AG09309 (cell line): ENCODE data around the gene ZNHIT3.
"Not testable (repeated sequence)": the region's sequence is repeated elsewhere in the genome, so short reads cannot be mapped to it uniquely, and the experiment has no call there.

Experiments used
- DNase-seq: peaks from one replicate; pipeline ENCODE4 v3.0.0-alpha.2; 2010; ENCODE audit warnings: low read depth
- H3K4me3 ChIP-seq: 2 replicates; pipeline ENCODE4 v1.5.1; 2011; ENCODE audit warnings: mild to moderate bottlenecking, low read depth, low read length, moderate library complexity; ENCODE audit not compliant: control insufficient read depth
- CTCF ChIP-seq: IDR thresholded peaks from 2 replicates; pipeline ENCODE4 v1.5.1; 2011; ENCODE audit warnings: mild to moderate bottlenecking, low read depth, low read length, inconsistent platforms; ENCODE audit not compliant: insufficient read depth, control insufficient read depth; ENCODE audit errors: missing control alignments

Gene ZNHIT3

DNA sequence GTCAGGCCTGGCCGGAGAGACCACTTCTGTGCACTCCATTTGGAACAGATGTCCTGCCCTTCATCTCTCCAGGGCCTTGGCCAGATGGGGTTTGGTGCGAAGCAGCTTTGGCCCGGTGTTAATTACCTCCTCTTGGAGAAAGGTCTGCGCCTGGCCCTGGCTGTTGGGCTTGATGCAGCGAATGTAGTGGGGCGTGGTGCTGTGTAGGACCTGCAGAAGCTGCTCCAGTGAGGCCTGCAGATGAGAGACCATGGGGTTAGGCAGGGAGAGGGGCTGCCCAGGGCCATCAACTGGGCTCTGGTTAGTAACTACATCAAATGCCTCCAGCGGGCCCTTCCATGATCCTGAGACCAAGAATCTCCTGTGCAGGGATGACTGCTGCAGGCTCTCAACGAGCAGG is 18.7 kb downstream of the ZNHIT3 start:
- H3K4me3 ChIP-seq: no peak overlapping the region
- DNase-seq: no peak
- no peak for TF ChIP-seq CTCF

- no peak for DNase-seq
- no peak for TF ChIP-seq CTCF
Measured at GRCh38 chr17:36506249-36506826, 19.9 kb downstream of the ZNHIT3 start.

GRCh38 chr17:36506831-36507230 is 20.4 kb downstream of the ZNHIT3 start:
- no peak for TF ChIP-seq CTCF
- no peak overlapping the region for H3K4me3 ChIP-seq
- DNase-seq: no peak

More at GRCh38 chr17:36506249-36506826, 19.9 kb downstream of the ZNHIT3 start:
- no peak overlapping the region for H3K4me3 ChIP-seq

GRCh38 chr17:36507266-36507665 is 20.8 kb downstream of the ZNHIT3 start:
- no peak for TF ChIP-seq CTCF
- no peak overlapping the region for H3K4me3 ChIP-seq
- no peak for DNase-seq

DNA sequence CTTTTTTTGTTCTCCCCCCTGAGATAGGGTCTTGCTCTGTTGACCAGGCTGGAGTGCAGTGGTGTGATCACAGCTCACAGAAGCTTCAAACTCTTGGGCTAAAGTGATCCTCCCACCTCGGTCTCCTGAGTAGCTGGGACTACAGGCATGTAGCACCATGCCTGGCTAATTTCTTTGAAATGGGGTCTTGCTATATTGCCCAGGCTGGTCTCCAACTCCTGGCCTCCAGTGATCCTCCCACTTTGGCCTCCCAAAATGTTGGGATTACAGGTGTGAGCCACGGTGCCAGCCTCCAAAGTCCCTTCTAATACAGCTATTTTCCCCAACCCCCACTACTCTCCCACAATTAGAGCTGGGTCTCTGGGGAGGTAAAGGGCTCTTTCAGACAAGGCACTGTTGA is 22.0 kb downstream of the ZNHIT3 start:
- H3K4me3 ChIP-seq, DNase-seq: not testable (repeated sequence)

DNA sequence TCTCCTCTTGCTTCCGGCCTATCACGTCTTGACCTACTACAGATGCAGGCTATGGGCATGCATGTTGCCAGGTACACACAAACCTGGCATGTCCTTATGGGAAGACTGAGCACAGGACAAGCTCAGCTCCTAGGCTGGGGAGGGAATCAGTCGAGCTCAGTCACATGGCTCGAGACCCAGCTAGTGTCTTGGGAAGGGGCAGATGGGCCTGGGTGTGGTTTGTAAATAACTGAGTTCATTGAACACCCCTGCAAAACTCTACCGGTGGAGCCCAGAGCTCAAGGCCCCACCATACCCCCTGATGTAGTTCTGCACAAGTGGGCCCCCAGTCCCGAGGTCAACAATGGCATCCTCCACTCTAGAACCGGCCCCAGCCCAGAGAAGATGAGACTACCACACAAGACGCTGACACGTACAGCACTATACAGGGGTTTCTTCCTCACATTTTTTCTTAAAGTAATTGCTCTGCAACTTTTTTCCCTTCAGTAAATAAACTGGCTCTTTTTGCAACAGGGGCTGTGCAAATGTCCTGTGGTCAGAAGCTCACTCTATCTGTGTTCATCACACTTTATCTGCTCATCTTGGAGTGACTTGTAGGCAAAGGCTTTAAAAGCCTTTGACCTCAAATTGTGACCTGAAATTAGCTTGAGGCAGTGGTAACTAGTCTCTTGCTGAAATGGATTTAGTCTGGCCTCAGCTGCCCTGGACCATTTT is 22.9 kb downstream of the ZNHIT3 start:
- H3K4me3 ChIP-seq: no peak overlapping the region
- TF ChIP-seq CTCF: no peak
- no peak for DNase-seq

- TF ChIP-seq CTCF: no peak
- no peak for DNase-seq
- H3K4me3 ChIP-seq: no peak overlapping the region
Measured at GRCh38 chr17:36510636-36511035, 24.2 kb downstream of the ZNHIT3 start.
